Central memory CD4-positive, alpha-beta T cell (primary cell): ENCODE results near the gene PIGN.
A peak's percentile ranks its signal among the peaks of the same experiment; 100 is the strongest.
"Not testable (repeated sequence)": the region's sequence is repeated elsewhere in the genome, so short reads cannot be mapped to it uniquely, and the experiment has no call there.

Experiments used
- DNase-seq: peaks from one replicate; pipeline ENCODE4 v3.0.0; 2022

Gene PIGN

GRCh38 chr18:62054929-62055498 is 131.8 kb downstream of the PIGN start:
- DNase-seq: no peak

GRCh38 chr18:62048279-62048678 is 138.6 kb downstream of the PIGN start:
- DNase-seq: no peak

- no peak for DNase-seq
Observed at GRCh38 chr18:62045316-62045715, 141.5 kb downstream of the PIGN start.

- DNase-seq: no peak
Observed at GRCh38 chr18:62044490-62045000, 142.3 kb downstream of the PIGN start.

GRCh38 chr18:62037989-62038778 is 148.7 kb downstream of the PIGN start:
- DNase-seq: no peak

GRCh38 chr18:62037012-62037742 is 149.7 kb downstream of the PIGN start:
- no peak for DNase-seq

- DNase-seq: not testable (repeated sequence)
Observed at GRCh38 chr18:62034286-62034685, 152.6 kb downstream of the PIGN start.

GRCh38 chr18:62033756-62034155 is 153.1 kb downstream of the PIGN start:
- no peak for DNase-seq

GRCh38 chr18:62033207-62033606 is 153.6 kb downstream of the PIGN start:
- peak; percentile 31 for DNase-seq

GRCh38 chr18:62030091-62030985 is 156.5 kb downstream of the PIGN start:
- DNase-seq: no peak

GRCh38 chr18:62028715-62029114 is 158.1 kb downstream of the PIGN start:
- DNase-seq: no peak

- no peak for DNase-seq
Observed at GRCh38 chr18:62027914-62028520, 158.8 kb downstream of the PIGN start.

GRCh38 chr18:62026586-62026985 is 160.3 kb downstream of the PIGN start:
- DNase-seq: no peak

- no peak for DNase-seq
Observed at GRCh38 chr18:62024983-62025382, 161.9 kb downstream of the PIGN start.

GRCh38 chr18:62023536-62023935 is 163.3 kb downstream of the PIGN start:
- DNase-seq: no peak

GRCh38 chr18:62018759-62019041 is 168.2 kb downstream of the PIGN start:
- no peak for DNase-seq

- no peak for DNase-seq
Observed at GRCh38 chr18:62018034-62018758, 168.7 kb downstream of the PIGN start.

GRCh38 chr18:62017618-62018017 is 169.2 kb downstream of the PIGN start:
- no peak for DNase-seq

- DNase-seq: no peak
Observed at GRCh38 chr18:62011416-62011815, 175.4 kb downstream of the PIGN start.

GRCh38 chr18:62009521-62009920 is 177.3 kb downstream of the PIGN start:
- no peak for DNase-seq

- no peak for DNase-seq
Observed at GRCh38 chr18:62001396-62001795, 185.5 kb downstream of the PIGN start.

- no peak for DNase-seq
Observed at GRCh38 chr18:61998957-61999356, 187.9 kb downstream of the PIGN start.
